Right lobe of liver (tissue), 4 donors: ENCODE measurements around the gene PLD6.

Source experiments
- POLR2A ChIP-seq: fragments of 450-650 bp; IDR thresholded peaks from one replicate; pipeline ENCODE4 v1.6.1; 2017; ENCODE audit warnings: antibody characterized with exemption, mild to moderate bottlenecking
- TF ChIP-seq, protein P1 (sequence below), 4 donors: fragments of 200-600 bp in 3 of 4; fragments of 450-650 bp in 1 of 4; IDR thresholded peaks; one replicate each; pipeline versions ENCODE4 v1.5.1 to v1.8.0; 2016 to 2022; ENCODE audit warnings: antibody characterized with exemption in 4 of 4, mild to moderate bottlenecking in 2 of 4
- donor health status: DM: no; HTN: no; CAD: no.
- donor health status: DM: no; HTN: no; CAD: no.
- donor health status: DM: no; HTN: yes; CAD: no.

- TF ChIP-seq, protein P1, sequence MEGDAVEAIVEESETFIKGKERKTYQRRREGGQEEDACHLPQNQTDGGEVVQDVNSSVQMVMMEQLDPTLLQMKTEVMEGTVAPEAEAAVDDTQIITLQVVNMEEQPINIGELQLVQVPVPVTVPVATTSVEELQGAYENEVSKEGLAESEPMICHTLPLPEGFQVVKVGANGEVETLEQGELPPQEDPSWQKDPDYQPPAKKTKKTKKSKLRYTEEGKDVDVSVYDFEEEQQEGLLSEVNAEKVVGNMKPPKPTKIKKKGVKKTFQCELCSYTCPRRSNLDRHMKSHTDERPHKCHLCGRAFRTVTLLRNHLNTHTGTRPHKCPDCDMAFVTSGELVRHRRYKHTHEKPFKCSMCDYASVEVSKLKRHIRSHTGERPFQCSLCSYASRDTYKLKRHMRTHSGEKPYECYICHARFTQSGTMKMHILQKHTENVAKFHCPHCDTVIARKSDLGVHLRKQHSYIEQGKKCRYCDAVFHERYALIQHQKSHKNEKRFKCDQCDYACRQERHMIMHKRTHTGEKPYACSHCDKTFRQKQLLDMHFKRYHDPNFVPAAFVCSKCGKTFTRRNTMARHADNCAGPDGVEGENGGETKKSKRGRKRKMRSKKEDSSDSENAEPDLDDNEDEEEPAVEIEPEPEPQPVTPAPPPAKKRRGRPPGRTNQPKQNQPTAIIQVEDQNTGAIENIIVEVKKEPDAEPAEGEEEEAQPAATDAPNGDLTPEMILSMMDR (IDR thresholded peaks at IDR 0.05) = no peak
- no peak for TF ChIP-seq POLR2A
Measured at GRCh38 chr17:17188586-17188985, 17.5 kb downstream of the PLD6 start.
